Measurements from ENCODE around the gene HAGH. TPM values are rescaled to one million over a fixed set of nuclear protein-coding genes. Genes with fewer than 3 reads are reported as not detected.

The HAGH gene
- total and polyA plus RNA-seq, 9 of the 15 experiments (the other 6 are each of a cell fraction or from before 2014, with no cell fraction given): 0.46 to 35.1 (median 16.8) TPM

GRCh38 chr16:1763521-1764511 lies 62.8 kb downstream of the HAGH start (continued):
- TF ChIP-seq, protein P1, sequence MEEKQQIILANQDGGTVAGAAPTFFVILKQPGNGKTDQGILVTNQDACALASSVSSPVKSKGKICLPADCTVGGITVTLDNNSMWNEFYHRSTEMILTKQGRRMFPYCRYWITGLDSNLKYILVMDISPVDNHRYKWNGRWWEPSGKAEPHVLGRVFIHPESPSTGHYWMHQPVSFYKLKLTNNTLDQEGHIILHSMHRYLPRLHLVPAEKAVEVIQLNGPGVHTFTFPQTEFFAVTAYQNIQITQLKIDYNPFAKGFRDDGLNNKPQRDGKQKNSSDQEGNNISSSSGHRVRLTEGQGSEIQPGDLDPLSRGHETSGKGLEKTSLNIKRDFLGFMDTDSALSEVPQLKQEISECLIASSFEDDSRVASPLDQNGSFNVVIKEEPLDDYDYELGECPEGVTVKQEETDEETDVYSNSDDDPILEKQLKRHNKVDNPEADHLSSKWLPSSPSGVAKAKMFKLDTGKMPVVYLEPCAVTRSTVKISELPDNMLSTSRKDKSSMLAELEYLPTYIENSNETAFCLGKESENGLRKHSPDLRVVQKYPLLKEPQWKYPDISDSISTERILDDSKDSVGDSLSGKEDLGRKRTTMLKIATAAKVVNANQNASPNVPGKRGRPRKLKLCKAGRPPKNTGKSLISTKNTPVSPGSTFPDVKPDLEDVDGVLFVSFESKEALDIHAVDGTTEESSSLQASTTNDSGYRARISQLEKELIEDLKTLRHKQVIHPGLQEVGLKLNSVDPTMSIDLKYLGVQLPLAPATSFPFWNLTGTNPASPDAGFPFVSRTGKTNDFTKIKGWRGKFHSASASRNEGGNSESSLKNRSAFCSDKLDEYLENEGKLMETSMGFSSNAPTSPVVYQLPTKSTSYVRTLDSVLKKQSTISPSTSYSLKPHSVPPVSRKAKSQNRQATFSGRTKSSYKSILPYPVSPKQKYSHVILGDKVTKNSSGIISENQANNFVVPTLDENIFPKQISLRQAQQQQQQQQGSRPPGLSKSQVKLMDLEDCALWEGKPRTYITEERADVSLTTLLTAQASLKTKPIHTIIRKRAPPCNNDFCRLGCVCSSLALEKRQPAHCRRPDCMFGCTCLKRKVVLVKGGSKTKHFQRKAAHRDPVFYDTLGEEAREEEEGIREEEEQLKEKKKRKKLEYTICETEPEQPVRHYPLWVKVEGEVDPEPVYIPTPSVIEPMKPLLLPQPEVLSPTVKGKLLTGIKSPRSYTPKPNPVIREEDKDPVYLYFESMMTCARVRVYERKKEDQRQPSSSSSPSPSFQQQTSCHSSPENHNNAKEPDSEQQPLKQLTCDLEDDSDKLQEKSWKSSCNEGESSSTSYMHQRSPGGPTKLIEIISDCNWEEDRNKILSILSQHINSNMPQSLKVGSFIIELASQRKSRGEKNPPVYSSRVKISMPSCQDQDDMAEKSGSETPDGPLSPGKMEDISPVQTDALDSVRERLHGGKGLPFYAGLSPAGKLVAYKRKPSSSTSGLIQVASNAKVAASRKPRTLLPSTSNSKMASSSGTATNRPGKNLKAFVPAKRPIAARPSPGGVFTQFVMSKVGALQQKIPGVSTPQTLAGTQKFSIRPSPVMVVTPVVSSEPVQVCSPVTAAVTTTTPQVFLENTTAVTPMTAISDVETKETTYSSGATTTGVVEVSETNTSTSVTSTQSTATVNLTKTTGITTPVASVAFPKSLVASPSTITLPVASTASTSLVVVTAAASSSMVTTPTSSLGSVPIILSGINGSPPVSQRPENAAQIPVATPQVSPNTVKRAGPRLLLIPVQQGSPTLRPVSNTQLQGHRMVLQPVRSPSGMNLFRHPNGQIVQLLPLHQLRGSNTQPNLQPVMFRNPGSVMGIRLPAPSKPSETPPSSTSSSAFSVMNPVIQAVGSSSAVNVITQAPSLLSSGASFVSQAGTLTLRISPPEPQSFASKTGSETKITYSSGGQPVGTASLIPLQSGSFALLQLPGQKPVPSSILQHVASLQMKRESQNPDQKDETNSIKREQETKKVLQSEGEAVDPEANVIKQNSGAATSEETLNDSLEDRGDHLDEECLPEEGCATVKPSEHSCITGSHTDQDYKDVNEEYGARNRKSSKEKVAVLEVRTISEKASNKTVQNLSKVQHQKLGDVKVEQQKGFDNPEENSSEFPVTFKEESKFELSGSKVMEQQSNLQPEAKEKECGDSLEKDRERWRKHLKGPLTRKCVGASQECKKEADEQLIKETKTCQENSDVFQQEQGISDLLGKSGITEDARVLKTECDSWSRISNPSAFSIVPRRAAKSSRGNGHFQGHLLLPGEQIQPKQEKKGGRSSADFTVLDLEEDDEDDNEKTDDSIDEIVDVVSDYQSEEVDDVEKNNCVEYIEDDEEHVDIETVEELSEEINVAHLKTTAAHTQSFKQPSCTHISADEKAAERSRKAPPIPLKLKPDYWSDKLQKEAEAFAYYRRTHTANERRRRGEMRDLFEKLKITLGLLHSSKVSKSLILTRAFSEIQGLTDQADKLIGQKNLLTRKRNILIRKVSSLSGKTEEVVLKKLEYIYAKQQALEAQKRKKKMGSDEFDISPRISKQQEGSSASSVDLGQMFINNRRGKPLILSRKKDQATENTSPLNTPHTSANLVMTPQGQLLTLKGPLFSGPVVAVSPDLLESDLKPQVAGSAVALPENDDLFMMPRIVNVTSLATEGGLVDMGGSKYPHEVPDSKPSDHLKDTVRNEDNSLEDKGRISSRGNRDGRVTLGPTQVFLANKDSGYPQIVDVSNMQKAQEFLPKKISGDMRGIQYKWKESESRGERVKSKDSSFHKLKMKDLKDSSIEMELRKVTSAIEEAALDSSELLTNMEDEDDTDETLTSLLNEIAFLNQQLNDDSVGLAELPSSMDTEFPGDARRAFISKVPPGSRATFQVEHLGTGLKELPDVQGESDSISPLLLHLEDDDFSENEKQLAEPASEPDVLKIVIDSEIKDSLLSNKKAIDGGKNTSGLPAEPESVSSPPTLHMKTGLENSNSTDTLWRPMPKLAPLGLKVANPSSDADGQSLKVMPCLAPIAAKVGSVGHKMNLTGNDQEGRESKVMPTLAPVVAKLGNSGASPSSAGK (IDR thresholded peaks at IDR 0.05): peak; percentile 92
- no peak for TF ChIP-seq ZBED1 (IDR thresholded peaks at IDR 0.05)
- no peak for TF ChIP-seq HMGXB4 (CRISPR knock-in tag; IDR thresholded peaks at IDR 0.05)
- TF ChIP-seq POLR2G (IDR thresholded peaks at IDR 0.05; ENCODE audit: low read depth, low read length): peak; percentile 22; the same call in 1 of the 2 replicates
- TF ChIP-seq SP1 (CRISPR knock-in tag; IDR thresholded peaks at IDR 0.05): peak; percentile 63; the same call in 1 of the 2 replicates
- TF ChIP-seq GABPB1 (CRISPR knock-in tag; IDR thresholded peaks at IDR 0.05): peak; percentile 24; the same call in 1 of the 2 replicates
- no peak for TF ChIP-seq SIN3A (IDR thresholded peaks at IDR 0.05; ENCODE audit: borderline replicate concordance in 2 of 2, control insufficient read depth in 1 of 2, low read depth in 2 of 2, low read length in 2 of 2)
- no peak for TF ChIP-seq ZBTB7A (IDR thresholded peaks at IDR 0.05; ENCODE audit: borderline replicate concordance, control insufficient read depth, low read depth, low read length)
- TF ChIP-seq ZNF263 (CRISPR knock-in tag; IDR thresholded peaks at IDR 0.05; ENCODE audit: borderline replicate concordance): no peak
- no peak for TF ChIP-seq BRCA1 (IDR thresholded peaks at IDR 0.05)
- 0 out of 2 replicates have a peak, but pooled peaks have one; percentile 7 for TF ChIP-seq BRCA1 (CRISPR knock-in tag; IDR thresholded peaks at IDR 0.05)
- TF ChIP-seq CBFA2T2 (conservative IDR thresholded peaks at IDR 0.05): 0 out of 2 replicates have a peak, but pooled peaks have one; percentile 10
- peak in 1 of 2 experiments; percentile 45; a peak in 2 of 4 replicates for TF ChIP-seq RAD21 (CRISPR knock-in tag; conservative IDR thresholded peaks at IDR 0.05 in 1 of 2, IDR thresholded peaks at IDR 0.05 in 1 of 2)

Data from K562 (cell line).